ENCODE data around the gene SLC24A4. TPM values are rescaled to one million over a fixed set of nuclear protein-coding genes. Genes with fewer than 3 reads are reported as not detected.
"Not testable (repeated sequence)": the region's sequence is repeated elsewhere in the genome, so short reads cannot be mapped to it uniquely, and the experiment has no call there.

The SLC24A4 gene
- total RNA-seq, 2 donors from 2014 or later = not detected

DNA sequence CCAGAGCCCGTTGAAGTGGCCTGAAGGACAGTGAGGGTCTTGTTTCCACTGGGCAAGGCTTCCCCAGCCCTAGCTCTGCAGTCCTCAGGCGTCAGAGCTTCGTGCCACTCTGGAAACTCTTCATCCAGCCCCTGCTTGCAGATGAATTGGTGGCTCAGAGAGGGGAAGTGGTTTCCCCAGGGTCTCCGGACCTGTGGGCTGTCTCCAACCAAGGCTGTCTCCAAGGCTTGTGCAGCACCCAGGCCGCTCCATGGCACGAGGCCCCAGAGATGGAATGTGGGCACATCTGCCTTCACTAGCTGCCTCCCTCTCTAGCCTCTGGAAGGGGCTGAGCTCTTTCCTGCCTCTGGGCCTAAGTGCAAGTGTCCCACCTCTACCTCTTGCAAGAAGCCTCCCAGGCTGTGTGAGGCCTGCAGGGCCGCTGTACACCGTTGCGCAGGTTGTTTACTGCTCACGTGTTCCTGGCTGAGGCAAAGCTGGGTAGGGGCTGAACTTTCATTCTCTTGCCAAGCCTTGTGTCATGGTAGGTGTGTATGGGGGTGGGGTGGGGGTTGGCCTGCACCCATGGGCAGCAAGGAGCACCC lies 201.7 kb downstream of the SLC24A4 start:
- H3K4me3 Mint-ChIP-seq = no peak overlapping the region
- no peak overlapping the region for H3K27ac Mint-ChIP-seq
- H3K4me1 Mint-ChIP-seq = peaks cover under 1% of the 10 kb centered on the region
- no peaks in the 10 kb centered on the region for H3K9me3 Mint-ChIP-seq
- H3K27me3 Mint-ChIP-seq = no peaks in the 10 kb centered on the region
- no peak for ATAC-seq (replicated peaks)
- H3K36me3 Mint-ChIP-seq (ENCODE audit: low read depth) = no peaks in the 10 kb centered on the region

DNA sequence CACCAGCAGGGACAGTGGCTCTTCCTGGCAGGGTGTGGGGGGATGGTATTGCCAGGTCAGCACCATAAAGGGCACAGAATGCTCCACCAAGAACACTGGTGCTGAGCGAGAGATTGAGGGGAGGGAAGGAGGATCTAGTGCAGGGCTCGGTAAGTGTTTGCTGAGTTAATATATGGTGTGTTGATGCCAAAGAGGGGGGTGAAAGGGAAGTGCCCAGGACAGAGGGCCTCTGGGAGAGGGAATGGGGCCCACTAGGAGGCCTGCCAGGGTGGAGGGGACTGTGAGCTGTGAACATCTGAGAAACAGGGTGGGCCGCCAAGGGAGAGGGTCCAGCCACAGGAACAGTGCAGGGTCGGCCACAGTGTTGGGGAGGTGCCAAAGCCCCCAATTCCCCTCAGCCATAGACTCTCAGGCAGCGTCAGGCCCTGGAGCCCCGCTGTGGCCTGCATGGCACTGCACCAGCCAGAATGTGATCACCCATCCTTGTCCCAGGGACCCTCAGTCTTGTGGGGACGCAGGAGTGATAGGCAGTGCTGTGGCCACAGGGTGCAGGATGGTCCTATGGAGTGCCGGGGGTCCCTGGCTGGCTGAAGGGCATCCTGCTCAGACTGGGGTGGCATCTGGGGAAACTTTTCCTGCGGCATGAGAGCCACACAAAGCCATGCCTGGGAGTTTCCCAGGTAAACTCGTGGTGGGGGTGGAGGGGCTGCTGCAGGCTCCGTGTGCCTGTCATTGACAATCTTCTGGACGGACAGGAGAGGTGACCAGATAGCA lies 202.5 kb downstream of the SLC24A4 start:
- Mint-ChIP-seq H3K9me3 (no peaks in the 10 kb centered on the region), H3K4me1 (peaks cover 6% of the 10 kb centered on the region), H3K27me3 (no peaks in the 10 kb centered on the region), H3K4me3 (no peak overlapping the region), H3K27ac (no peak overlapping the region), H3K36me3 (ENCODE audit: low read depth) (no peaks in the 10 kb centered on the region)
- no peak for ATAC-seq (replicated peaks)

DNA sequence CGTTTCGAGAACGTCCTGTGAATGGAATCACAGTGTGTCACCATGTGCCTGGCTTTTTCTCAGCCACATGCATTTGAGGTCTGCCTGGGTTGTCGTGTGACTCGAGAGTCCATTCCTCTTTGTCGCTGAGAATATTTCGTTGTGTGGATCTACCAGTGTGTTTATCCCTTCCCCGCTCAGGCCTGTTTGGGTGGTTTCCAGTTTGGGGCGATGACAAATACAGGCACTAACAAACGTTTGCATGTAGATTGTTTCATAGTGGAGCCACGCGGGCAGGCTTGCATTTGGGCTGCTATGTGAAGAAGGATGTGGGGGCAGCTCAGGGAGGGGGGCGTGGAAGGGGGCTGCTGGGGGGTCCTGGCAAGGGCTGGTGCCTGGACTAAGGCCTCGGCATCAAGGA lies 204.8 kb downstream of the SLC24A4 start:
- no peak for ATAC-seq (replicated peaks)
- Mint-ChIP-seq H3K9me3 (no peaks in the 10 kb centered on the region), H3K27me3 (no peaks in the 10 kb centered on the region), H3K27ac (no peak overlapping the region), H3K36me3 (ENCODE audit: low read depth) (no peaks in the 10 kb centered on the region), H3K4me3 (no peak overlapping the region), H3K4me1 (peaks cover 6% of the 10 kb centered on the region)

DNA sequence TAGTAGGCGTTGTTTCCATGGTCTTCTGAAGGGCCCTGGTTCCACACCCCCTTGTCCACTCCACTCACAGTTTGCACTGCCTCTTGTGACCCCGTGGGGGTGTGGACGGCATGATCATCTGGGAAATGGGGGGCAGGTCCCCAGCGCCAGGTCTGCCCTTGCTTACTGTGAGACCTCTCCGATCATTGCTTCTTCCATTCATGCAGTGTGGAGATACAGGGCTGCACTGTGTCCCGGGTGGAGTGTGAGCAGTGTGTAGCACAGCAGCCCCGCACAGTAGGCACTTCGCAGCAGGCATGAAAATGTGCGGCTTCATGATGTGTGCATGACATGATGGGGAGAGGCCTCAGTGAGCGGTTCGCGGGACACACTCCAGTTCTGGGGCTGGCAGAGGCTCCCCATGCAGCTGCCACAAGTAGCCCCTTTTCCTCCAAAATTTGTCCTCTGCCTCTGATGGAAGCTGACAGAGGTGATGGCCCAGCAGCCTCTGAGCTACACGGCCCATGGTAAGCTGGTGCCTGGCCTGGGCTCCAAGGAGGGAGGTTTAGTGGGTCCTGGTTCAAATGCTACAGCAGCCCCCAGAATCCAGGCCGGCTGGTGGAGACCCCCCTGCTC lies 205.6 kb downstream of the SLC24A4 start:
- no peak overlapping the region for H3K4me3 Mint-ChIP-seq
- H3K4me1 Mint-ChIP-seq = peaks cover 6% of the 10 kb centered on the region
- H3K9me3 Mint-ChIP-seq = no peaks in the 10 kb centered on the region
- H3K36me3 Mint-ChIP-seq (ENCODE audit: low read depth) = no peaks in the 10 kb centered on the region
- H3K27me3 Mint-ChIP-seq = no peaks in the 10 kb centered on the region
- H3K27ac Mint-ChIP-seq = no peak overlapping the region
- no peak for ATAC-seq (replicated peaks)

DNA sequence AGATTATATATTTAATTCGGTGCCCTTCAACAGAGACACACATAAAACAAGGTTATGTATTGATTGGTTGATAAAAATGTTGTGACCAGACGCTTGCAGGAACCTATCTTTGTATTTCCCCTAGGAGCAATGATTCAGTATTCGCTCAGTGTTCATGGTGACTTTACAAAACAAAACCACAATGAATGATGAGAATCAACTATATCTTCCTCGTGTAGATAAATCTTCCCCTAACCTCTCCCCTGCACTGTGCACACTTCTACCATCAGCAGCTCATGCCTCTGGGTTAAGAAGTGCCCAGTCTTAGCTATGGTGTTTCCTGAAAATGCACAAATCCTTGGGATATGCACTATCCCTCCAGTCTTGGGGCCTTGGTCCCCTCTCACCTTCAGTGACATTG lies 206.9 kb downstream of the SLC24A4 start:
- H3K27me3 Mint-ChIP-seq = no peaks in the 10 kb centered on the region
- no peaks in the 10 kb centered on the region for H3K9me3 Mint-ChIP-seq
- H3K4me3 Mint-ChIP-seq = no peak overlapping the region

DNA sequence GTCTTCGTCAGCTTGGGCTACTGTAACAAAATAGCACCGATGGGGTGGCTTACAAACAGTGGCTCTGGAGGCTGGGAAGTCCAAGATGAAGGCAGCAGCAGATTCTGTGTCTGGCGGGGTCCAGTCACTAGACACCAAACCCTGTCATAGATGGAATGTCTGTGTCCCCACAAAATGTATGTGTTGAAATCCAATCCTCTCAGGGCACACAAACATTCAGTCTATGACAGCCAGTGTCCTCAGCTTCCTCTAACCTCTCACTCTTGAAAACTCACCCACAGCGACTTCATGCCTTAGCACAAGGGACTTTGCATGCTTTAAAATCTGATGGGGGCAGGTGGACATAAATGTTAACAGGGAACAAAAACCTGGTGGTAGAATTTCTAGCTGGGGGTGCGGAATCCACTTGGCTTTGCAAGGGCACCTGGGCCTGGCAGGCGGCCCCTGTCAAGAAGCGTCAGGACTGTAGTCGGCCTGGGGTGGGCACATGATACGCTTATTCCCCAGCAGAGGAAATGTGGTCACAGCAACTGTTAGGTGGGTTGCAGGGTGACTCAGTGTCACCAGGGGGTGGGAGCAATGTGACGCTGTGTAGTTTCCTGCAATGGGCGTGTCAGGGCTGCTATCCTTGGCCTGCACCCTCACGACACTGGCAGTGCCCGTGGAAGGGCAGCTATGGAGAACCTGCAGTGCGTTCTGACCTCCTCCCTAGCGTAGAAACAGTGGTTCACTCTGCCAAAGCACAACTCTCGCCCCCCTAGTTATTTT lies 208.3 kb downstream of the SLC24A4 start:
- peak; percentile 41 for ATAC-seq (replicated peaks)
- peak overlapping the region; percentile 22 for H3K27ac Mint-ChIP-seq
- no peak overlapping the region for H3K4me3 Mint-ChIP-seq

More for the DNA sequence above, 206.9 kb downstream of the SLC24A4 start:
- ATAC-seq (replicated peaks) = peak; percentile 68
- no peaks in the 10 kb centered on the region for H3K36me3 Mint-ChIP-seq (ENCODE audit: low read depth)
- peaks cover 8% of the 10 kb centered on the region for H3K4me1 Mint-ChIP-seq
- no peak overlapping the region for H3K27ac Mint-ChIP-seq

DNA sequence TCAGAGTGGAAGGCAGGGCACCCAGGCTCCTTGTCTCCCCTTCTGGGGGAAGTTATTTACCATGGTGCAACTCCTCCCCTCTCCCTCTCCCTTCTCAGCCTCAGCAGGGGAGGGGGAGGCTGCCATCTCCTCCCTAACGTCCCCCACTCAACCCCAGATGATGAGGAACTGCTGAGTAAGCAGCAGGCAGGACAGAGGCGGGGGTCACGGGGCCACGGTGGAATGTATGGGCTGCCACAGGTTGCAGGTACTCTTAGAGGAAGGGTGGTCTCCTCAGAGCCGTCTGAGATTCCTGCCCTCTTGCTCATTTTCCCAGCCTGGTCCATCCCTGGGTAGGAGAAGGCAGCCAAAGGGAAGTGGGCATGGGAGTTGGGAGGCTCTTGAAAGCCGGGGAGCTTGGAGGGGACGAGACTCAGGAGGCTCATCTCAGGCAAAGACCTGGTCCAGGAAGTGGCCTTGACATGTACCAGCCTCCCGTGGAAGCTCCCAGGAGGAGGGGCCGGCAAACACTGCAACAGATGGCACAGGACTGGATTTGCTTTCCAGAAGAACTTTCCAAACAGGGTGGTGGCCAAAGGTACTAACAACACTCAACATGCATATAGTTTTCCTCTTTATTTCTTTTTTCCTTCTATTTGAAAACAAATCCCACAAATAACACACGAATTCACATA lies 209.7 kb downstream of the SLC24A4 start:
- H3K4me3 Mint-ChIP-seq = no peak overlapping the region
- ATAC-seq (replicated peaks) = no peak
- H3K9me3 Mint-ChIP-seq = no peaks in the 10 kb centered on the region
- peaks cover 4% of the 10 kb centered on the region for H3K27me3 Mint-ChIP-seq
- peaks cover 20% of the 10 kb centered on the region for H3K4me1 Mint-ChIP-seq
- H3K36me3 Mint-ChIP-seq (ENCODE audit: low read depth) = no peaks in the 10 kb centered on the region
- H3K27ac Mint-ChIP-seq = no peak overlapping the region

More for the DNA sequence above, 208.3 kb downstream of the SLC24A4 start:
- Mint-ChIP-seq H3K36me3 (ENCODE audit: low read depth) (no peaks in the 10 kb centered on the region), H3K27me3 (peaks cover 4% of the 10 kb centered on the region), H3K9me3 (no peaks in the 10 kb centered on the region), H3K4me1 (peaks cover 19% of the 10 kb centered on the region)

DNA sequence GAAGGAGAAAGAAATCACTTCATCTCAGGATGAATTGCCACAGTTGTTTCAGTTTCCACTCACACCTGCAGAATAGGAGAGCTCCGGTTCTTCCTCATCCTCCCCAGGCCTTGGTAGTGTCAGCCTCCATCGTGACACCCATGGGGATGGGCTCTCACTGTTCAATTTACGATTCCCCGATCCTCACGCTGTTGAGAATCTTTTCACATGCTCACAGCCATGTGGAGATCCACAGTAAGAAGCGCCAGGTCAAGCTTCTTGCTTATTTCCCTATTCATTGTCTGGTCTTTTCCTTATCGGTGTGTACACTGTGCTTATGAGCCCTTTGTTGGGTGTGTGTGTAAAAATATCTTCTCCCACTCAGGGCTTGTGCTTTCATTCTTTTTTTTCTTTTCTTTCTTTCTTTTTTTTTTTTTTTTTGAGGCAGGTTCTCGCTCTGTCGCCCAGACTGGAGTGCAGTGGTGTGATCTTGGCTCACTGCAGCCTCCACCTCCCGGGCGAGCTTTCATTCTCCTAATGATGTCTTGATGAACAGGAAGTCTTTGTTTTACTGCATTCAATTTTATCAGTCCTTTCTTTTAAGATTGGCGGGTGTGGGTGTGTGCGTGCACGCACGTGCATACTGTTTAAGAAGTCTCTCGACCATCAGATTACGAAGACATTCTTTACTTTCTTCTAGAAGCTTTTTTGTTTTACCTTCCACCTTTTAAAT lies 212.1 kb downstream of the SLC24A4 start:
- peaks cover 16% of the 10 kb centered on the region for H3K4me1 Mint-ChIP-seq

DNA sequence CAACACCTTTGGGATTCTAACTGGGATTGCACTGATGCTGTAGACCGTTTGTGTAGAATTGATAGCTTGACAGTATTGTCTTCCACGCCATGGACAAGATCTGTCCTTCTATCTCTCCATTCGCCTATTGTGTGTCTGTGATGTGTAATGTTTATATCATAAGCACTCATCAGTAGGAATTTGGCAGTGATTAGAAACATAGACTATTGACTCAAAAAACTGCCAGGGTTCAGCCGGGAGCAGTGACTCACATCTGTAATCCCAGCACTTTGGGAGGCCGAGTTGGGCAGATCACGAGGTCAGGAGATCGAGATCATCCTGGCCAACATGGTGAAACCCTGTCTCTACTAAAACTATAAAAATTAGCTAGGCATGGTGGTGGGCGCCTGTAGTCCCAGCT lies 213.3 kb downstream of the SLC24A4 start:
- H3K27ac Mint-ChIP-seq; H3K9me3 Mint-ChIP-seq; H3K27me3 Mint-ChIP-seq; H3K36me3 Mint-ChIP-seq (ENCODE audit: low read depth); ATAC-seq (replicated peaks): not testable (repeated sequence)
- peak overlapping the region; percentile 64 for H3K4me3 Mint-ChIP-seq
- peaks cover 14% of the 10 kb centered on the region for H3K4me1 Mint-ChIP-seq

More for the DNA sequence above, 212.1 kb downstream of the SLC24A4 start:
- Mint-ChIP-seq H3K36me3 (ENCODE audit: low read depth) (no peaks in the 10 kb centered on the region), H3K4me3 (peak overlapping the region; percentile 64), H3K27ac (no peak overlapping the region), H3K27me3 (peaks cover 4% of the 10 kb centered on the region), H3K9me3 (no peaks in the 10 kb centered on the region)
- ATAC-seq (replicated peaks) = peak; percentile 54

DNA sequence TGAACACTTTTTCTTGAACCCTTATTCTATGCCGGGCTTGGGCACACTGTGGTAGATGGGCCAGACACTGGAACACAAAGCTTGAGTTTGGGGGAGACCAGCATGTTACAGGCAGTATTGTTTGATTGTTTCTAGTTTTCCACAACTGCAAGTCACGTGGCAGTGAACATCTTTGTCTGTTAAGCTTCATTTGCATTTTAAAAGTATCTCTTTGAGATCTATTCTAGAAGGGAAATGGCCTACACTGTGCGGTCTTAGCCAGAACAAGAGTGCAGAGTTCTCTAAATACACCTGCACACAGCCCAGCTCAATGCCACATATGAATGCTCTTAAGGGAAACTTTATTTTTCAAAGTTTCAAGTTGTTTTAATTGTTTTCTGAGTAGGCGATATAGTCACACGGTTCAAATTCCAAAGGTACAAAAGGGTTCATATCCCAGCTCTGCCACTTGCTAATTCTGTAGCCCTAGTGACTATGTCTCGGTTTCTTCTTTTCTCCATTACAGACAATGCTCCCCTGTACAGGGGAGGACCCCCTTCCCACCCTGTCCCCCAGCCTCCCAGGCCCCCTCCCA lies 215.5 kb downstream of the SLC24A4 start:
- Mint-ChIP-seq H3K4me1 (peaks cover 14% of the 10 kb centered on the region), H3K4me3 (no peak overlapping the region), H3K27me3 (peaks cover 4% of the 10 kb centered on the region), H3K27ac (no peak overlapping the region), H3K9me3 (no peaks in the 10 kb centered on the region), H3K36me3 (ENCODE audit: low read depth) (no peaks in the 10 kb centered on the region)
- ATAC-seq (replicated peaks) = no peak

DNA sequence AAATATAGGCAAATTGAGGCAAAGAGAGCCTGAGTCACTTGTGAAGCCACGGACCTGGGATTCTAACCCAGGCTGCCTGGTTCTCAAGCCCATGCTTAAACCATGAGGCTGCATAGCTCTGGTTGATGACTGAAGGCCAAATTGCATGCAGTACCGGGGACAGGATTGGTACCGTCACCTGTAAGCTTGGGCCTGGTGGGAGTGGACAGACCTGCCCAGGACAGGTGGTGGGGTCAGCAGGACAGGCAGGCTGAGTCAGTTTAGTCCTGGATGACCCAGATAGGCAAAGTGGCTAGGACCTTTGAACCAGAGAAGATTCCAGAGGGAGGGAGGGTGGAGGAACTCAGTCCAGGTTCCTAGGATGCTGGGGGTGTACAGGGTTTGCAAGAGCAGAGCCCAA lies 216.5 kb downstream of the SLC24A4 start:
- peaks cover 14% of the 10 kb centered on the region for H3K4me1 Mint-ChIP-seq
- H3K9me3 Mint-ChIP-seq = no peaks in the 10 kb centered on the region
- no peak overlapping the region for H3K27ac Mint-ChIP-seq
- no peak for ATAC-seq (replicated peaks)
- H3K36me3 Mint-ChIP-seq (ENCODE audit: low read depth) = no peaks in the 10 kb centered on the region
- no peak overlapping the region for H3K4me3 Mint-ChIP-seq
- peaks cover 4% of the 10 kb centered on the region for H3K27me3 Mint-ChIP-seq

DNA sequence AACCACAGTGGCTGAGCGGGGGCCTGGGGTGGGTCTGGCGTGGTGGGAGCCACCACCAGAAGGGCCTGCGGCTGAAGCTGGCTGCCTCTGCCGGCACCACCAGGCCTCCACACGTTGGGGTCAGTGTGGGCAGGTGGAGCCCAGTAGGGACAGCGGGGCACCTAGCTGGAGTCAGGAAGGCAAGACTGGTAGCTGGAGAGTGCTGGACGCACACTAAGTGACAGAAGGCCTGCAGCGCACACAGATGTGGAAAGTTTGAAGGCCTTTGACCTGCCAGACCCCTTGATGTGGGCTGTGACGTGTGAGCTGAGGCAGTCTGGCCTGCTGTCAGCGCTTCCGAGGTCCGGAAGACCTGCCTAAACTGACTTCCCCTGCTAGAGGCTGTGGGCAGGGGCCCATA lies 216.9 kb downstream of the SLC24A4 start:
- no peaks in the 10 kb centered on the region for H3K9me3 Mint-ChIP-seq
- H3K27me3 Mint-ChIP-seq = peaks cover 4% of the 10 kb centered on the region
- peaks cover 12% of the 10 kb centered on the region for H3K4me1 Mint-ChIP-seq
- H3K4me3 Mint-ChIP-seq = no peak overlapping the region
- no peaks in the 10 kb centered on the region for H3K36me3 Mint-ChIP-seq (ENCODE audit: low read depth)
- no peak overlapping the region for H3K27ac Mint-ChIP-seq
- ATAC-seq (replicated peaks) = no peak

DNA sequence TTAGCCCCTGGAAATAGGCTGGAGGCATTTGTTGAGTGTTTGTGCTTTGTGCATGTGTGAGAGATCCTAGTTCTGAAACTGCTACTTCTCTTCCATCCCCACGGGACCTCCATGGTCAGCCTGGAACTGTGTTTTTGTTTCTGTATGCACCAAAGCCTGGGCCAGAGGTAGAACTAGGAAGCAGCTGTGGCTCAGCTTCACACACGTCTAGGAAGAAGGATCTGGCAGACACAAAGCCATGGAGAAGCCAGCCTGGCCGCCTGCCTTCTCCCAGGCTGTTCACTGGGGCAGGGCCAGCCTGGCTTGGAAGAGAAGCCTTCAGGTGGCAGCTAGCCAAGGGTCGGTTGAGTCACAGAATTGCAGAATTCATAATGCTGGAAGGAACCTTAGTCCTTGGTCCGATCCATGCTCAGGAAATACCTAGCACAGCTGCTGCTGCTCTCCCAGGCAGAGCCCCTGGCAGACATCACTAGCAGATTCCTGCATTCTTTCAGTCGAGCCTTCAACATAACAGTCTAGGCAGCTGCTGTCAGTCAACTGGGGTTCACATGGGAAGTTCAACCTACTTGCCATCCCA lies 217.6 kb downstream of the SLC24A4 start:
- ATAC-seq (replicated peaks) = no peak
- no peak overlapping the region for H3K4me3 Mint-ChIP-seq
- no peak overlapping the region for H3K27ac Mint-ChIP-seq
- no peaks in the 10 kb centered on the region for H3K36me3 Mint-ChIP-seq (ENCODE audit: low read depth)
- H3K27me3 Mint-ChIP-seq = peaks cover 4% of the 10 kb centered on the region
- H3K9me3 Mint-ChIP-seq = no peaks in the 10 kb centered on the region
- H3K4me1 Mint-ChIP-seq = peaks cover 5% of the 10 kb centered on the region
